GM18858 (cell line): Measurements from ENCODE around the gene L3MBTL4.

Experiments
- ATAC-seq: cut with Tn5 transposase; IDR thresholded peaks from one replicate; pipeline ENCODE4 v1.9.1; 2021; ENCODE audit not compliant: unreplicated experiment

L3MBTL4 gene

DNA sequence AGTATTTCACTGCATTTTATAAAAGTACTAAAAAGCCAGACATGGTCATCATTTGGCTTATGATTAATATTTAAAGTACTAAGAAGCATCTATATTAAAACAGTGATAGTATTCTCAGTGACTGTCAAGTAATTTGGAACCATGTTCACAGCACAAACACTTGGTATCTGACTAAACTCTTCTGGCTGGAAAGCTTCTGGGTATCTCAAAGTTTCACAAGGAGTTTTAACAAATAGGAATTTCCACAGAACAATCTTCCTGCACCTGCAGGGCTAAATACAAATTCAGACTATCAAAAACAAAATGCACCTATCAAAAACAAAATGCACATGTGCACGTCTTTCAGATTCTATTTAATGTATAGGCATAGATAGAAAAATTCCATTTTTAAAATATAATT is 158.8 kb downstream of the L3MBTL4 start:
- no peak for ATAC-seq

DNA sequence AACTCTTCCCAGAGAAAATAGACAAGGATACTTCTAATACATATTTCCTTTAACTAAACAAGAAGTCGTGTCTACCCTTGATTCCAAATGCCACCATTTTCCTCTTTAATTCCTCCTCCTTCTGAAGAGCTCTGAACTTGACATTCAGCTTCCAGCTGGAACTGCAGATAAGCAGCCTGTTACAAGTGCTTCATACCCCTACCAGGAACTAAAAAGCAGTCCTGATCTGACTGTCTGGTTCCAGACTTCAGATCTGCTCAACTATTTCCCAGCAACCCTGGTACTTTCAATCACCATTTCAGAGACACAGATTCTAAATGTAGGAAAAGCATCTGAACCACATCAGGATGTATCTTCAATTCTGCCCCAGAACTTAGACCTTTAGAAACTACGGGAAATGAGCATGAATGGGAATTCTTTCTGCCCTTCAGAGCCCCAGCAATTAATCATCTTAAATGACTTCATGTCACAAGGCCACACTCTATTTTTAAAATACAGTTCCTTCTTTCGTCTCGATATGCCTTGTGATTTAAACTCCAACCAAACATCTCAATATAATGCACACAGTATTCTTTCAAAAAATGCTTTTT is 159.5 kb downstream of the L3MBTL4 start:
- ATAC-seq = peak; percentile 62

DNA sequence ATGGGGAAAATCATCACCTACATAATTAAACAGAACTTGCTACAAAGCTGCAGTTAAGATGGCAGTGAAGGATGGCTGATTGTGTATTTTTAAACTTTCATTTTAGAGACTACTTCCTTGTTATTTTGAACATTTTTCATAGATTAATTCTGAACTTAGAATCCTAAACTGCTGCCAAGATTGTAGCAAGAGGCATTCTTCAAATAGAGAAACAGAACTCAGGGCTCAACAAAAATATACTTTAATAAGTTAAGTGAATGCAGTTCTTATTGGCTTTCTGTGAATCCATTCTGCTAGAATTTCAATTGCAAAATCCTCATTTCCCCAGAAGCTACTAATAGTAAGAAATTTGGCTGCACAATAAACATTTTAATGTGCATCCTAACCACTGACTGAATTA is 160.3 kb downstream of the L3MBTL4 start:
- no peak for ATAC-seq

DNA sequence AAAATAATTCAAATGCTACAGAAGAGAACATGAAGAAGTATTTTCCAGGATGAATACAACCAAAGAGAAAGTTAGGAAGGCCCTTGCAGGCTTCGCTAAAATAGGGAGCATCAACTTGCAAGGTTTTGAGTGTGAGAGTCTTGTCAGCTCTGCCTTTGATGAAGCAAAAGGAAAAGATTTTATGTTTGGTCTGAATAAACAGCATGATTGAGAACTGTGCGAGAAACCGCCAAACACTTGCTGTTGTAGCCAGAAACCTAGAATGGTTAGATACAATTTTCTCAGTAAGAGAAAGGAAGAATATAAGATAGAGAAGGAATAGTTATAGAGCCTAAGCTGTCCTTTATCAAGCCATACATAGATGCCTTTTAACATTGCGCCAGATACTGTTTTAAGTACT is 163.6 kb downstream of the L3MBTL4 start:
- no peak for ATAC-seq

DNA sequence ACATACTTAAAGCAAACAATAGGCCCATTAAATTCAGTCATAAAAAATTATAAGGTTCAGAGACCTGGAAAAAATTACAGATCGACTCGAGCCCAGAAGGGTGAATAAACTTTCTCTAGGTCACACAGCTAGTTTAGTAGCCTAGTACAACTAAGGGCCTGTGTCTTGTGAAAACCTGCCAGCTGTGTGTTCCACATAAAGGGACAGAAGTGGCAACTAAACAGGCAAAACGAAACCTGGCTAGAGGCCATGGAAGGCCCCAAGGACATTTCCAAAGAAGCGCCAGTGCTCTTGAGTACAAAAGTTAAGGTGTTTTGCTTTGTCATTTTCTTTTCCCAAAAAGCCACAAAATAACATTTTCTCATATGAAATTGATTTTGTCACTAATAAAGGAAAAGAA is 164.9 kb downstream of the L3MBTL4 start:
- no peak for ATAC-seq

DNA sequence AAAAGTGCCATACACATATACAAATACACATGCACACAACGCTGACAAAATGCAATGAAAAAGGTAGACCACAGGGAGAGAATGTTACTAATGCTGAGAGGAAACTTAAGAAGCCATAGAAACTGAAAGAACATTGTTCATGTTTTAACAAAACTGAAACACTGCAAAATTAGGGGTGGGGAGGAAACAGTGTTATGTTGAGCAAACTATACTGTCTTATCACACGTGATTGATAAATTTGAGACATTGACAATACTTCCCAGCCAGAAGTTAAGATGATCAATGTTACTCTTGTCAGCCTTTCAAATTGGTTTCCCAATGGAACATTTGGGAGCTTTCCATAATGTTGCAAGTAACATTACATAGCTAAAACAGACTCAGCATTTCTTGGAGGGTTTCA is 165.5 kb downstream of the L3MBTL4 start:
- ATAC-seq = peak; percentile 91

DNA sequence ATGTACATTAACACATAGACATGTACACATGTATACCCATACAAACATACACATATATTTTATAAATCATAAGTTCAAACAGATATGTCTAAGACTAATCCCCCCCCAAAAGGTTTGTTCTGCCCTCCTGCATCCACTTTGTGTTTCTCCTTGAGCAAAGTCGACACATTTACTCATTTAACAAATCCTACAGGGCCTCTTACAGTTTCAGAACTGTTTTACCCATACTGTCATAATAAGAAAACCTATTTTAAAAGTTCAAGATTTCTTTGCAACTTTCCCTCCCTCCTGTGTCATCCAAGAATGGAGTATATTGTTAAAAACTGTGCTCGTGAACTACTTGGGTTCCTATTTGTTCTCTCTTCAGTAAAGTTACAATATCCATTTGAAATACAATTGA is 166.7 kb downstream of the L3MBTL4 start:
- no peak for ATAC-seq

DNA sequence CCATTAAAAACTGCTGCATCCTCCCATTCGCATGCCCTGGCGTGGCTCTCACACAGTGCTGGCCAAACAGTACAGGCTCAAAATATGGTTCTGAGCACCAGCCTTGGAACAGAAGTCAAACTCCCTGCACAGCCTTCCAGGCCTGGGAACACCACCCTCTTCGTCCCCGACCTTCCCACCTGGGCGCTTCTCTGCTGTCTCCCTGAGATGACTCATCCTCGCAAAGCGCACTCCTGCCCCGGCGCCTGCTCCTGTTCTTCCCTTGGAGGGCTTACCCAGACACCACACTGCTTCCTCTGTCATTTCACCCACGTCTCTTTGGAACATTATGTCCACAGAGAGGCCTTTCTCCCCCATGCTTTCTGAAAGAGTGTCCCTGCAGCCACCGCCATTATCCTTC is 172.7 kb downstream of the L3MBTL4 start:
- no peak for ATAC-seq

DNA sequence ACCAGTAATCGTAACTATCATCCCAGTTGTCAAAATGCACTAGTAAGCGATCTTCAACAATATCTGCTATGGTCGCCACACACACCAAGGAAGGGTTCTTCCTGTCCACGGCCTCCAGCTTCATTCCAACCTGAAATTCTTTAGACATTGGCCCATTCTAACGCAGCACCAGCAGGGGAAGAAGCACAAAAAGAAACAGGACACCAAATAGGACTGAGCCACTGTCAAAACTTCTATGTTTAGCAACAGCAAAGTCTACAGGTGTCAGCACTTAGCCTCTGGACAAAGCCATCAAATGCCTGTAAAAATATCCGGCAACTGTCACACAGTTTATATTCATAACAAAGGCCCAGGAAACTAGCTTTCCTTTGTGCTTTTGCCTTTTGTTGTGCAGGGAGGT is 175.0 kb downstream of the L3MBTL4 start:
- no peak for ATAC-seq

DNA sequence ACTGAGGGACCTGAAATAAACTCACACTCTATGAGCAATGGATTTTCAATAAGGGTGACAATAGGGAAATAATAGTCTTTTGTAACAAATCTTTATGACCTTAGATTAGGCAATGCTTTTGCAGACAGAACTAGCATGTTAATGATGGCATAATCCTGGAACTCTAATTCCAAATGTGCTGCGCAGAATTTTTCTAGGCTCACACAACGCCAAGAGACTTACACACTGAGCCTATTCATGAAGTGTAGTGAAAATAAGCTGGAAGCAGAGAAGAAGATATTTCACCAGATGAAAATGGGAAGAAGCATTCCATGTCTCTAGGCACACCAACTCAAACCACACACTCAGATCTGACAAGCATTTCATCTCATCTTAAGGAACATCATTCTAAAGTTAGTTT is 178.5 kb downstream of the L3MBTL4 start:
- no peak for ATAC-seq

DNA sequence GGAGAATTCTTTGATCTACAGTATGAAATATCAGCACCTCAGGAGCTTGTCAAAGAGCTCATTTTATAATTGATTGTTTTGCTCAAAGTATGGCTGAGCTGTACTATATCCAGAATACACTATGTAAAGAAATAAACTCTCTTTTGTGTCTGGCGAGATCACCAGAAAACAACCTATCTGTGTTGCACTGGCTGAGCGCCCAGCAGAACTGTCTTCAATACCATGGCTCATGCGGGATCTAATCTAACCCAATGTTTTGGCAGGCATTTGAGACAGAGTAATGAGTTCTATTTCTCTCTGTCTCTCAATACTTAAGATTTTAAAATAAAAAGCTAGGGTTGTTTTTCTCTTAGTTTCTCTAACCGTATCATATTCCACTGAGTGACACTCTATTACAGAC is 192.4 kb downstream of the L3MBTL4 start:
- no peak for ATAC-seq

DNA sequence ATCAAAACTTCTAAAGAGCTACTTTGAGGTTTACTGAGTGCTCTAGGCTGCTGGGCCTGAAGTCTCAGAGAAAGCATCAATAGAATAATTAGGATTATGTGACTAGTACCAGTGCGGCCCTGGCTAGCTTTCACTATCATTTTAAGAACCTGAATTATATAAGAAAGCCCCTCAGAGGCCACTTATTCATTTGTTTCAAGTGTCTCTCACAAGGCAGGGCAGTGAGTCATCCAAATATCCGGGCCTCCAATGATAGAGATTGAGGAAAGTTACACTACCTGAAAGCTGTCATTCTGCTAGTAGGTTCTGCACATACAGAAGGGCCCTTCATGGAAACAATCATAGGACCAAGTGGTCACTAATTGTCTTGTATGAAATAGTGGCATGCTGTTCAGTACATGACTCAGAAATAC is 193.1 kb downstream of the L3MBTL4 start:
- ATAC-seq = no peak

DNA sequence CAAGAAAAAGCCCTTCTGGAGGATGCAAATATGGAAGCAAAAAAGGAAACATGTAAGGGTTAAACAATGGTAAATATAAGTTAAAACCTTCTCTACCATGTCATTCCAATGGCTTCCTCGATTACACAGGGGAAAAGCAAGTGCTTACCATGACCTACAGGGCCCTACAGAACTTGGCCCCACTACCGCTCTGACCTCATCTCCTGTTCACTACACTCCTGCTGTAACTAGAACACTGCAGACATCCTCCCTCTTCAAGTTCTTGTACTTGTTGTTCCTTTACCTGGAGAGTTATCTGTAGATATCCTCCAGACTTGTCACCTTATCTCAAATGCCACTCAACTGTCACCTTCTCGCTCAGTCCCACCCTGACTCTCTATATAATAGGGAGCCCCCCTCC is 194.6 kb downstream of the L3MBTL4 start:
- ATAC-seq = no peak

DNA sequence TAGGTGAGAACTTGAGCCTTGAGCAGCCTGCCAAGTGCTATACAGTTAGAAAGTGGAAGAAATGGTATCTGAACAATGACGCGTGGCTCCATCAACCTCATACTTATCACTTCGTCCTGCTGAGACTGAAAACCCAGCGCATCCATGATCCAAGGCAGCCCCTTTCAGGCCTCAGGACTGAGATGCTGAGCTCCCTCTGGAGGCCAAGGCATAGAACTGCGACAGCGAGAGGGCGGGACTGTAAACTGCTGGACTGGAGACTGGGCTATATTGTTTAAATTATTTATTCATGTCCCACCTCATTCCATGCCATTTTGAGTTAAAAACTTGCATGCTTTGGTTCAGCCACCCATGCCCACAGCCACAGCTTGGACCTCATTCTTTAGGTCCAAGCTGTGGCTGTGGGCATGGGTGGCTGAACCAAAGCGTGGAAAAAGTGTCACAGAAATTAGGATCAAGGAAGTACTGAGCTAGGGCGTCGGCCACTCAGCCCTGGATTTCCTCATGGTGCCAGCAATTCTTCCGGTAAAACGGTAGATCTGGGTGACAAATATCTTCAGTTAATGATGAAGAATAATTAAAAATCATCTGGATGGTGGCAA is 195.5 kb downstream of the L3MBTL4 start:
- no peak for ATAC-seq

DNA sequence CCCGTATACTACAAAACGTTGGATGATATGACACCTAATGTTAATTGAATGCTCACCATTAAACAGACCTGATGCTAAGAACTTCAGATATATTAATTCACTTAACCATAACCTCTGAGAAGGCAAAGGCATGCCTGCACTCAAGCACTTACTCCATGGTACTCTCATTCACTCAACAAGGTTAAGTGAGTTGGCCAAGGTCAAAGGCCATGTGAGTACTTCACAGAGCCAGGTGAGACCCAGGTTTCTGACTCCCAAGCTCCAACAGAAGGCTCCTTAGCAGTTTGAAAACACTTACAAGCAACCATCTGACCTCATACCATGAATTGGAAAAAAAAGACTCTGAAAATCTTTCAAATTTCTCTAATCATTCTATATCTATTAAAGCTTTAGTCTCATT is 198.8 kb downstream of the L3MBTL4 start:
- ATAC-seq = no peak

DNA sequence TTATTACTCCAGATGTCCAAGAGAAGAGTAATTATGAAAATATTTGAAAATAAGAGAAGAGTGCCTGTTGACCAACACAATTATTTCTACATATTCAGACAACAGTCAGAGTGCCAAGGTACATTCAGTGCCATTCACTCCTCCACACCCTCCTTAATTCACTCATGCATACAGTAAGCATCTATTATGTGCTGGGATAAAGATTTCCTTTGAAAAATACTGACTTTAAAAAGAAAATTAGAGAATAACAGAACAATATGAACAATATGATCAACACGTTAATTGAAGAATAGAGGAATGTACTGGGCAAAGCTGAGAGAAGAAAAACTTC is 203.6 kb downstream of the L3MBTL4 start:
- no peak for ATAC-seq

DNA sequence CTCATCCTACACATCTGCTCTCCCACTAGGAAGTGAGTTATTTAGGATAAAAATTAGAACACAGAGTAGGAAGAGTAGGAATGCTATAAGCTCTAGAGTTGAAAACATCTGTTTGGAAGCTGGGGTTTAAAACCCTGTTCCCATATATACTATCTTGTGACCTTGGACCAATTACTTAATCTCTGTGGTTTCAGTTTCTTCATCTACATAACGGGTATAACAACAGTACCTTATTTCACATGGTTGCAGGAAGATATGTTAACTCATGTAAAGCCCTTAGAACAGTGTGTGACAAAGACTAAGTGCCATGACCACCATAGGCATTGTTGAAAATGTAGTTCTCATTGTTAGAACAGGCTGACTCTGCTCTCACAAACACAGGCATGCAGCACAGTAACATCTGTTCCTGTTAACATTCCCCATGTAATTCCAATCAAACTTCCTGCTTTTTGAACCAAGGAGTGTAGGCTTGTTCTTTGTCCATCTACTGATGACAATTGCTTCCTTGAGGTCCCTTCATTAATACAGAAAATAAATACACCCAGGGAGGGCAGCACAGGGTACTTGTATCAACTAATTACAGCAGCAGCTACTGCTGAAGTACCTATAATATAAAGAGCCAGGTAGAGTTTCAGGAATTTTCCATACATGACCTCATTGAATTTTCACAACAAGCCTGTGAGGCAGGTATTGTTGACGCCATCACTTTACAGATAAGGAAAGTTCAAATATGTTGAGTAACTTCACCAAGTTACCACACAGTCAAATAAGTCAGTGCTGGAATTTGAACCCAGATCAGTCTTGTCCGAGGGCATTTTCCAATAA is 204.2 kb downstream of the L3MBTL4 start:
- ATAC-seq = no peak

DNA sequence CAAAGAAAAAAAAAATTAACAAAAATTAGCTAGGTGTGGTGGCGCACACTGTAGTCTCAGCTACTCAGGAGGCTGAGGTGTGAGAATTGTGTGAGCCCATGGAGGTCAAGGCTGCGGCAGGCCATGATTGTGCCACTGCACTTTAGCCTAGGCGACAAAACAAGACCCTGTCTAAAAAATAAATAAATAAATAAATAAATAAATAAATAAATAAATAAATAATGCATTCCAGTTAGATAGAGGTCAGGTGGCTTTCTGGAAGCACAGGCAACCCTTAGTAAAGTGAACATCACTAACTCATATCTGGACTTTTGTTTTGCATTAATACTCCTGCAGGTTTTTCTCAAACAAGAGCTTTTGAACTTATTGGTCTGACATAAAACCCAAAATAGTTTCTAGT is 206.8 kb downstream of the L3MBTL4 start:
- no peak for ATAC-seq

DNA sequence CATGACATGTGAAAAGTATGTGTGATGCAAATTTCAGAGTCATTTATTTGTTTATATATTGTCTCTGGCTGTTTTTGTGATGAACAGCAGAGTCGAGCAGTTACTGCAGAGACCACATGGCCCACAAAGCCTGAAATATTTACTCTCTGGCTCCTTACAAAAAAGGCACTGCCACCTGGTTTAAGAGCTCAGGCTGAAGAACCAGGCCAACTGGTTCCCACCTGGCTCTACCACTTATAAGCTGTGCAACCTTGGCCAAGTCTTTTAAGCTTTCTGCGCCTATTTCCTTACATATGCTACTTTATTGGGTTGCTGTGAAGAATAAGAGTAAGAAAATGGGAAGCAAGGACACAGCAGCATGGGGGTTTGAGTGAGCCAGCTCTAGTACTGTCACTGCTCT is 207.6 kb downstream of the L3MBTL4 start:
- no peak for ATAC-seq

DNA sequence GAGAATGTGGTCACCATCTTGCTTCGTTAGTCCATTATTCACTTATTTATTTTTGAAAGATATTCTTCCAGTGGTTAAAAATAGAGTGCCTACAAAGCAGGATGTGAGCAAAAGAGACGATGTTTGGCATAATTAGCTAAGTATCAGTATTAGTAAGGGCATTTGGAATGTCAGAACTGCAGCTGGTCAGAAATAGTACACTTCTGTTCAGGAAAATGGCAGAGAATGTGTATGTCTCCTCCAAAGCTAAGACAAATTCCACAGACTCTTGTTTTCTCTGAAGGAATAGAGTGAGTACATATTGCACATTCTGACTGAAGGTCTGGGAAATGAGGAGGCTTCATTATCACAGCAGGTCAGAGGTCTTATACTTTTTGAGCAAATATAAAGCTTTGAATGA is 209.0 kb downstream of the L3MBTL4 start:
- no peak for ATAC-seq

DNA sequence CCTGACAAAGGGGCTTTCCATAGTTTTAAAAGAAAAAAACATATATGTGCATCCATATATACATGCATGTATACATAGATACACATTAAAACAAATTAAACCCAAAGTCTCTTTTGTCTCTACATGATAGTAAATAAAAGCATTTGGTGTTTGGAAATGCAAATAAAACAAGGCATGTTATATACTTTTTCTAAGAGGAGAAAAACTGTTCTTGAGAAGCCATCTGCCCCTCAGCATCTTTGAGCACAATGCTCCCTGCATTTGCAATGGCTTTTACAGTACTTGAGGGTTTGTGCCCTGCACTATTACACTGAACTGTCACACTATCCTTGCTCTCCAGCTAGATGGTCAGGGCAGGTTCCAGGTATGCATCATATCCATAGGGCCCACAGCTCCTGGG is 210.2 kb downstream of the L3MBTL4 start:
- ATAC-seq = no peak

DNA sequence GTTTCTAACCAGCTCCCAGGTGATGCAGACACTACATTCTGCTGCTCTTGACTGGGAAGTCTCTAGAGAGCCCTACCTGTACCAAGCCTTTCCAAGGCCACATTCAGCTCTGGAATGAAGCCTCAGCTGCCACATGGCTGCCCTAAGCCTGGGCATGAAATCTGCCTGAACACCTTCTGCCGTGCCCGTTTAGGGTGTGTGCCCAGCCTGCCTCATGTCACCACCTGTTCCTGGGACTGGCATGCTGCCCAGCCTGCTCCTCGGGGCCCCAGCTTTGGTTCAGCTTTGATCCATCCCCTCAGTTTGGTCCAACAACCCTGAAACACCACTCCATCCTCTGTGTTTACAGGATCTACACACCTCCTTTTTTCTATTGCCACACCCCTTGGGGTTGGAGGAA is 210.9 kb downstream of the L3MBTL4 start:
- no peak for ATAC-seq

DNA sequence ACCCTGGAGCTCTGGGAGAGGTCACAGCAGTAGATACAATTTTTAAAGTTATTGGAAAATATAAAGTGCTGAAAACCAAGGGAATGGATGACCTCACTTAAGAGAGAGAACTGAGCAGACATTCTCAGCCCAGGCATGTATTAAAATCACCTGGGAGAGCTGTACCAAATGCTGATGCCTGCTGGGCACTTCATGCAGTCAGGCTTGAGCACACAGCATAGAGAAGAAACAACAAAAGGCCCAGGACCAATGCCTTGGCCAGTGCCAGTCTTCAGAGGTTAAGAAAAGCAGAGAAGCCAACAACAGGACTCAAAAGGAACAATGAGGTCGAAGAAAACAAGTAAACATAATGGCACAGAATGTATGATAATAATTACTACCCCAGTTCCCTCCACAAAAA is 211.8 kb downstream of the L3MBTL4 start:
- ATAC-seq = no peak
